D721Med (cell line): ENCODE measurements around the gene CBR1.

Source experiments
- DNase-seq: peaks from one replicate; pipeline ENCODE4 v3.0.0; 2011; ENCODE audit warnings: low spot score; ENCODE audit not compliant: insufficient read length
- FAIRE-seq: peaks from 2 replicates; lab custom pipeline; 2011; peaks lifted over from hg19 to GRCh38; lab: Jason Lieb, UNC
- CTCF ChIP-seq: IDR thresholded peaks from 2 replicates; pipeline ENCODE4 v1.5.1; 2012; ENCODE audit warnings: mild to moderate bottlenecking, control low read depth; ENCODE audit not compliant: insufficient read depth; ENCODE audit errors: missing control alignments

The CBR1 gene

GRCh38 chr21:36115138-36115730 is 45.4 kb downstream of the CBR1 start:
- TF ChIP-seq CTCF = no peak
- DNase-seq (no peak), FAIRE-seq (no peak)

- TF ChIP-seq CTCF = no peak
- FAIRE-seq (no peak), DNase-seq (no peak)
Measured at GRCh38 chr21:36117286-36117741, 47.5 kb downstream of the CBR1 start.

- no peak for DNase-seq
- no peak for FAIRE-seq
- TF ChIP-seq CTCF = no peak
Measured at GRCh38 chr21:36120304-36120888, 50.6 kb downstream of the CBR1 start.
